H9 (cell line): ENCODE results near the gene SFN. TPM values are rescaled to one million over a fixed set of nuclear protein-coding genes. Genes with fewer than 3 reads are reported as not detected.

Source experiments
- DNase-seq: peaks from one replicate; pipeline ENCODE4 v3.0.0-alpha.2; 2017
- H2AFZ ChIP-seq: one replicate; pipeline ENCODE4 v1.6.1; 2013; ENCODE audit warnings: mild to moderate bottlenecking, low read length, control low read depth, moderate library complexity
- H2AK5ac ChIP-seq: 2 replicates; pipeline ENCODE4 v1.6.1; 2013; ENCODE audit warnings: low read length, control low read depth, mixed read lengths; ENCODE audit not compliant: insufficient read length
- H2BK120ac ChIP-seq: one replicate; pipeline ENCODE4 v1.6.1; 2013; ENCODE audit warnings: low read depth, mild to moderate bottlenecking, low read length, control low read depth, inconsistent platforms; ENCODE audit not compliant: poor library complexity, severe bottlenecking
- H2BK12ac ChIP-seq: 2 replicates; pipeline ENCODE4 v1.6.1; 2013; ENCODE audit warnings: low read length, control low read depth, mixed read lengths, low read depth; ENCODE audit not compliant: insufficient read length
- H2BK15ac ChIP-seq: 2 replicates; pipeline ENCODE4 v1.6.1; 2013; ENCODE audit warnings: low read depth, low read length, control low read depth
- H2BK20ac ChIP-seq: one replicate; pipeline ENCODE4 v1.6.1; 2013; ENCODE audit warnings: low read depth, mild to moderate bottlenecking, low read length, control low read depth, inconsistent platforms; ENCODE audit not compliant: poor library complexity, severe bottlenecking
- H2BK5ac ChIP-seq: 2 replicates; pipeline ENCODE4 v1.6.1; 2013; ENCODE audit warnings: low read length, control low read depth, mixed read lengths; ENCODE audit not compliant: insufficient read length
- H3K14ac ChIP-seq: 2 replicates; pipeline ENCODE4 v1.6.1; 2013; ENCODE audit warnings: low read length, control low read depth; ENCODE audit not compliant: insufficient read depth
- H3K18ac ChIP-seq: 2 replicates; pipeline ENCODE4 v1.6.1; 2013; ENCODE audit warnings: low read depth, mild to moderate bottlenecking, mixed read lengths, low read length, control low read depth; ENCODE audit not compliant: insufficient read length
- H3K23ac ChIP-seq: 2 replicates; pipeline ENCODE4 v1.6.1; 2013; ENCODE audit warnings: low read length, control low read depth, mixed read lengths, low read depth; ENCODE audit not compliant: insufficient read length
- H3K23me2 ChIP-seq: 2 replicates; pipeline ENCODE4 v1.6.1; 2013; ENCODE audit warnings: low read depth, mild to moderate bottlenecking, mixed read lengths, low read length, control low read depth; ENCODE audit not compliant: insufficient read length, poor library complexity, severe bottlenecking
- H3K27ac ChIP-seq: 2 replicates; pipeline ENCODE4 v1.5.1; 2013; ENCODE audit warnings: low read length, control low read depth, mixed read lengths, low read depth; ENCODE audit not compliant: insufficient read length
- H3K27me3 ChIP-seq: 2 replicates; pipeline ENCODE4 v1.6.1; 2013; ENCODE audit warnings: low read length, control low read depth, inconsistent platforms; ENCODE audit not compliant: insufficient read depth
- H3K4ac ChIP-seq: 2 replicates; pipeline ENCODE4 v1.6.1; 2013; ENCODE audit warnings: low read depth, mild to moderate bottlenecking, control low read depth, inconsistent platforms, low read length, moderate library complexity
- H3K4me1 ChIP-seq: 2 replicates; pipeline ENCODE4 v1.6.1; 2013; ENCODE audit warnings: low read length, control low read depth, inconsistent platforms; ENCODE audit not compliant: insufficient read depth
- H3K4me2 ChIP-seq: 2 replicates; pipeline ENCODE4 v1.6.1; 2013; ENCODE audit warnings: low read length, control low read depth, mixed read lengths; ENCODE audit not compliant: insufficient read length, insufficient read depth
- H3K56ac ChIP-seq: 2 replicates; pipeline ENCODE4 v1.6.1; 2013; ENCODE audit warnings: low read depth, mild to moderate bottlenecking, mixed read lengths, low read length, control low read depth; ENCODE audit not compliant: insufficient read length
- H3K79me1 ChIP-seq: 2 replicates; pipeline ENCODE4 v1.6.1; 2013; ENCODE audit warnings: low read depth, mild to moderate bottlenecking, moderate library complexity, low read length, control low read depth, inconsistent platforms; ENCODE audit not compliant: insufficient read depth, poor library complexity, severe bottlenecking
- H3K79me2 ChIP-seq: 2 replicates; pipeline ENCODE4 v1.6.1; 2013; ENCODE audit warnings: low read length, control low read depth, inconsistent platforms; ENCODE audit not compliant: insufficient read depth
- H3K9ac ChIP-seq: 2 replicates; pipeline ENCODE4 v1.6.1; 2013; ENCODE audit warnings: low read length, control low read depth, mixed read lengths; ENCODE audit not compliant: insufficient read length; ENCODE audit errors: extremely low read depth
- H3K9me3 ChIP-seq: one replicate; pipeline ENCODE4 v1.6.1; 2013; ENCODE audit warnings: low read depth, low read length, inconsistent platforms; ENCODE audit not compliant: control insufficient read depth
- H3T11ph ChIP-seq: one replicate; pipeline ENCODE4 v1.6.1; 2013; ENCODE audit warnings: mild to moderate bottlenecking, low read length, control low read depth, inconsistent platforms
- H4K20me1 ChIP-seq: one replicate; pipeline ENCODE4 v1.6.1; 2013; ENCODE audit not compliant: control insufficient read depth, insufficient read length, insufficient read depth
- H4K5ac ChIP-seq: 2 replicates; pipeline ENCODE4 v1.6.1; 2013; ENCODE audit warnings: low read depth, mild to moderate bottlenecking, mixed read lengths, low read length, control low read depth; ENCODE audit not compliant: insufficient read length
- H4K8ac ChIP-seq: replicated peaks from 2 replicates; pipeline ENCODE4 v1.6.1; 2013; ENCODE audit warnings: low read length, control low read depth, mixed read lengths, low read depth; ENCODE audit not compliant: insufficient read length
- H4K91ac ChIP-seq: 2 replicates; pipeline ENCODE4 v1.6.1; 2013; ENCODE audit warnings: low read depth, mild to moderate bottlenecking, moderate library complexity, mixed read lengths, low read length, control low read depth; ENCODE audit not compliant: insufficient read length
- H3K27ac Mint-ChIP-seq, 3 experiments: 2 replicates in 2 of 3; 3 replicates in 1 of 3; pipeline ENCODE4 v1.8.0; 2020 to 2021; ENCODE audit warnings: mixed read lengths in 3 of 3, mild to moderate bottlenecking in 1 of 3, moderate library complexity in 1 of 3
- H3K27me3 Mint-ChIP-seq: 2 replicates; pipeline ENCODE4 v1.8.0; 2021; ENCODE audit warnings: low read depth, mild to moderate bottlenecking, moderate library complexity, mixed read lengths
- H3K36me3 Mint-ChIP-seq, 3 experiments: 2 replicates in 2 of 3; 3 replicates in 1 of 3; pipeline ENCODE4 v1.8.0; 2020 to 2021; ENCODE audit warnings: low read depth in 3 of 3, mixed read lengths in 3 of 3; ENCODE audit not compliant: insufficient read depth in 1 of 3
- H3K4me1 Mint-ChIP-seq, 2 experiments: 2 replicates each; pipeline ENCODE4 v1.8.0; 2020; ENCODE audit warnings: mixed read lengths in 2 of 2
- H3K4me3 Mint-ChIP-seq, 2 experiments: 2 replicates in 1 of 2; 3 replicates in 1 of 2; pipeline ENCODE4 v1.8.0; 2020 to 2021; ENCODE audit warnings: mild to moderate bottlenecking in 2 of 2, mixed read lengths in 2 of 2, moderate library complexity in 1 of 2
- H3K9me3 Mint-ChIP-seq, 2 experiments: 2 replicates in 1 of 2; 3 replicates in 1 of 2; pipeline ENCODE4 v1.8.0; 2020; ENCODE audit warnings: mild to moderate bottlenecking in 2 of 2, mixed read lengths in 2 of 2, moderate library complexity in 1 of 2
- WGBS: extraction: QIAGEN DNeasy Blood & Tissue Kit; methylation state at CpG from one replicate; pipeline ENCODE4 v1.1.7; 2013; ENCODE audit warnings: missing lambda C conversion rate, low lambda C conversion rate, mixed read lengths; ENCODE audit not compliant: insufficient read length; ENCODE audit errors: extremely low coverage; 5-methylcytosine and 5-hydroxymethylcytosine counted together
- total RNA-seq: library from RNA; stranded (reverse); gene quantifications from 2 replicates; pipeline ENCODE4 v1.2.1, GENCODE V29; 2021
- TF ChIP-seq, protein P1 (sequence below): fragments of 200-600 bp; sonication (generic); conservative IDR thresholded peaks from 3 replicates; pipeline ENCODE4 v1.8.0; 2021; ENCODE audit warnings: antibody characterized with exemption, mild to moderate bottlenecking

SFN gene
- total RNA-seq, 1 experiment from 2014 or later = 4.3 TPM

DNA sequence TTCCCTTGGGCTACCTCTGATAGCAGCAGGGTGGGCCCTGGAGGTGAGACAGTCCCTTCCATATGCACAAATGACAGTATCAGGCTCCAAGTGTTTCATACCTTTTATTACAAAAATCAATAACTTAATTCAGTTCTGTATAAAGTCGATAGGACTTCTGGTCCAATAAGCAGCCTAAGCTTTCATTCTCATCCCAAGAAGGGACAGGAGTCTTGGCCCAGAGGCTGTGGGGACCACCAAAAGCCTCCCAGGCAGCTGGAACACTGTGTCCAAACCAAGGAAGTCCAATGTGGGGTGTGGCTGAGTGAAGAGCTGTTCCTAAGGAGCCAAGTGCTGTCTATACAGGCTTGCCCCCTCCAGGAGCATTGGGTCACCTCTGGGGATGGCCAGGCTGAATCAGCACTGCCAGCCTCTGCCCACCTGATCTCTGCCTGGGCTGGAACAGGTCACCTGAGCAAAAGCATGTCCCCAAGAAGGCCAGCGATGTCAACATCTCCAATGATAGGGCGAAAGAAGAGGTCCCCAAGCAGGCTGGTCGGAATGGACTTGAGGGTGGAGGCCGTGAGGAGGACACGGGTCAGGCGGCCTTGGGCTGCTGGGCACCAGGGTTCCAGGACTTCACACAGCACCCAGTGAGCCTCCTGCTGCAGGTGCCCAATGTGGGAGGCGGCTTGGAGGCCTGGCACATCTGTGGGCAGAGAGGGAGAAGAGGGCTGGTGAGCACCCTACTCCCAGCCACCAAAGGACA lies 48.6 kb downstream of the SFN start:
- Histone ChIP-seq H3K4ac (no peak overlapping the region), H3K14ac (no peak overlapping the region)

More for the DNA sequence above, 48.6 kb downstream of the SFN start:
- H4K8ac ChIP-seq = no peak overlapping the region
- H2BK120ac ChIP-seq = no peak overlapping the region
- H3K79me2 ChIP-seq = no peaks in the 10 kb centered on the region
- WGBS = no CpG with 5 or more reads among the region's 8 CpGs
- DNase-seq = no peak
- no peak overlapping the region for H3K56ac ChIP-seq
- no peak overlapping the region for H4K5ac ChIP-seq
- no peak overlapping the region for H2BK15ac ChIP-seq
- no peak overlapping the region for H3K9ac ChIP-seq
- no peak overlapping the region for H2BK20ac ChIP-seq
- H4K20me1 ChIP-seq = no peaks in the 10 kb centered on the region
- no peak overlapping the region for H2AFZ ChIP-seq
- Mint-ChIP-seq H3K9me3 (no peaks in the 10 kb centered on the region), H3K4me1 (no peaks in the 10 kb centered on the region), H3K27ac (no peak overlapping the region), H3K36me3 (no peaks in the 10 kb centered on the region), H3K4me3 (no peak overlapping the region), H3K27me3 (peaks cover 8% of the 10 kb centered on the region)
- no peak overlapping the region for H2BK5ac ChIP-seq
- H3K4me1 ChIP-seq = no peaks in the 10 kb centered on the region
- no peak overlapping the region for H4K91ac ChIP-seq
- no peak overlapping the region for H3T11ph ChIP-seq
- no peaks in the 10 kb centered on the region for H3K9me3 ChIP-seq
- H3K23ac ChIP-seq = no peak overlapping the region
- H3K4me2 ChIP-seq = no peak overlapping the region
- no peaks in the 10 kb centered on the region for H3K79me1 ChIP-seq
- no peaks in the 10 kb centered on the region for H3K27me3 ChIP-seq
- peaks cover 3% of the 10 kb centered on the region for H3K23me2 ChIP-seq
- no peak overlapping the region for H2BK12ac ChIP-seq
- no peak overlapping the region for H2AK5ac ChIP-seq
- H3K27ac ChIP-seq = no peak overlapping the region
- TF ChIP-seq, protein P1, sequence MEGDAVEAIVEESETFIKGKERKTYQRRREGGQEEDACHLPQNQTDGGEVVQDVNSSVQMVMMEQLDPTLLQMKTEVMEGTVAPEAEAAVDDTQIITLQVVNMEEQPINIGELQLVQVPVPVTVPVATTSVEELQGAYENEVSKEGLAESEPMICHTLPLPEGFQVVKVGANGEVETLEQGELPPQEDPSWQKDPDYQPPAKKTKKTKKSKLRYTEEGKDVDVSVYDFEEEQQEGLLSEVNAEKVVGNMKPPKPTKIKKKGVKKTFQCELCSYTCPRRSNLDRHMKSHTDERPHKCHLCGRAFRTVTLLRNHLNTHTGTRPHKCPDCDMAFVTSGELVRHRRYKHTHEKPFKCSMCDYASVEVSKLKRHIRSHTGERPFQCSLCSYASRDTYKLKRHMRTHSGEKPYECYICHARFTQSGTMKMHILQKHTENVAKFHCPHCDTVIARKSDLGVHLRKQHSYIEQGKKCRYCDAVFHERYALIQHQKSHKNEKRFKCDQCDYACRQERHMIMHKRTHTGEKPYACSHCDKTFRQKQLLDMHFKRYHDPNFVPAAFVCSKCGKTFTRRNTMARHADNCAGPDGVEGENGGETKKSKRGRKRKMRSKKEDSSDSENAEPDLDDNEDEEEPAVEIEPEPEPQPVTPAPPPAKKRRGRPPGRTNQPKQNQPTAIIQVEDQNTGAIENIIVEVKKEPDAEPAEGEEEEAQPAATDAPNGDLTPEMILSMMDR = no peak
- no peak overlapping the region for H3K18ac ChIP-seq
